HFF-Myc (cell line): Measurements from ENCODE around the gene KTN1.

Experiments
- DNase-seq: peaks from one replicate; pipeline ENCODE4 v3.0.0-alpha.2; 2011; ENCODE audit warnings: low read depth; ENCODE audit errors: extremely low read depth
- H3K4me3 ChIP-seq: replicated peaks from 2 replicates; pipeline ENCODE4 v1.5.1; 2011; ENCODE audit warnings: low read depth, mild to moderate bottlenecking, control low read depth, low read length
- CTCF ChIP-seq: IDR thresholded peaks from 2 replicates; pipeline ENCODE4 v1.5.1; 2012; ENCODE audit warnings: mild to moderate bottlenecking, low read depth, low read length, control low read depth; ENCODE audit errors: missing control alignments

Gene KTN1

GRCh38 chr14:55645145-55645544 lies 65.1 kb downstream of the KTN1 start:
- TF ChIP-seq CTCF = no peak
- no peak overlapping the region for H3K4me3 ChIP-seq
- no peak for DNase-seq

- no peak for TF ChIP-seq CTCF
- DNase-seq = no peak
- H3K4me3 ChIP-seq = no peak overlapping the region
Measured at GRCh38 chr14:55645845-55646832, 66.1 kb downstream of the KTN1 start.

- TF ChIP-seq CTCF = no peak
- DNase-seq = no peak
- no peak overlapping the region for H3K4me3 ChIP-seq
Measured at GRCh38 chr14:55650992-55651391, 71.0 kb downstream of the KTN1 start.

GRCh38 chr14:55654243-55654642 lies 74.2 kb downstream of the KTN1 start:
- H3K4me3 ChIP-seq = no peak overlapping the region
- no peak for TF ChIP-seq CTCF
- DNase-seq = no peak

GRCh38 chr14:55661029-55661428 lies 81.0 kb downstream of the KTN1 start:
- DNase-seq = no peak
- TF ChIP-seq CTCF = no peak
- H3K4me3 ChIP-seq = no peak overlapping the region

- no peak overlapping the region for H3K4me3 ChIP-seq
- no peak for TF ChIP-seq CTCF
- DNase-seq = no peak
Measured at GRCh38 chr14:55662752-55663151, 82.7 kb downstream of the KTN1 start.
